GM18517 (cell line): ENCODE data around the gene ISLR2.

ENCODE experiments used
- ATAC-seq: cut with Tn5 transposase; IDR thresholded peaks from one replicate; pipeline ENCODE4 v1.9.1; 2021; ENCODE audit warnings: mild to moderate bottlenecking, moderate library complexity; ENCODE audit not compliant: unreplicated experiment

Gene ISLR2

GRCh38 chr15:74175271-74176191 lies 45.1 kb downstream of the ISLR2 start:
- no peak for ATAC-seq

GRCh38 chr15:74176262-74177214 lies 46.2 kb downstream of the ISLR2 start:
- ATAC-seq, result no peak

GRCh38 chr15:74178326-74179100 lies 48.1 kb downstream of the ISLR2 start:
- no peak for ATAC-seq

- ATAC-seq, result no peak
Observed at GRCh38 chr15:74179101-74179841, 48.9 kb downstream of the ISLR2 start.

- ATAC-seq, result no peak
Observed at GRCh38 chr15:74179983-74180880, 49.8 kb downstream of the ISLR2 start.

- ATAC-seq, result no peak
Observed at GRCh38 chr15:74180881-74181602, 50.7 kb downstream of the ISLR2 start.

- no peak for ATAC-seq
Observed at GRCh38 chr15:74182131-74182530, 51.7 kb downstream of the ISLR2 start.

- no peak for ATAC-seq
Observed at GRCh38 chr15:74184582-74185091, 54.3 kb downstream of the ISLR2 start.

GRCh38 chr15:74185710-74186348 lies 55.4 kb downstream of the ISLR2 start:
- no peak for ATAC-seq
